HG03045 (cell line): ENCODE data around the gene PRDM16.

Experiments
- ATAC-seq: cut with Tn5 transposase; IDR thresholded peaks from one replicate; pipeline ENCODE4 v1.9.1; 2021; ENCODE audit warnings: mild to moderate bottlenecking, moderate library complexity; ENCODE audit not compliant: unreplicated experiment

The PRDM16 gene

DNA sequence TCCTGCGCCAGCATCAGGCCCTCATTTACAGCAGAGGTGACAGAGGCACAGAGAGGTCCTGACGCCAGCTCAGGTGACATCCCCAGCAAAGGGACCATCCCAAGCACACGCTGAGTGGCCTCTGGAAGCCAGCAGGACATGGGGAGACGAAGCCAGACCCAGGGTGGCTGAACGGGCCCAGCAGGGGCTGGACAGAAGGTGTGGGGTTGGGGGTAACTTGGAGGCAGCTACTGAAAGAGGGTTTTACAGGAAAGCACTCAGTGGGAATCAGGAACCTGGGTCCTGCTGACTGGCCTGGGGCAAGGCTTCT lies 383.8 kb downstream of the PRDM16 start:
- ATAC-seq: no peak

DNA sequence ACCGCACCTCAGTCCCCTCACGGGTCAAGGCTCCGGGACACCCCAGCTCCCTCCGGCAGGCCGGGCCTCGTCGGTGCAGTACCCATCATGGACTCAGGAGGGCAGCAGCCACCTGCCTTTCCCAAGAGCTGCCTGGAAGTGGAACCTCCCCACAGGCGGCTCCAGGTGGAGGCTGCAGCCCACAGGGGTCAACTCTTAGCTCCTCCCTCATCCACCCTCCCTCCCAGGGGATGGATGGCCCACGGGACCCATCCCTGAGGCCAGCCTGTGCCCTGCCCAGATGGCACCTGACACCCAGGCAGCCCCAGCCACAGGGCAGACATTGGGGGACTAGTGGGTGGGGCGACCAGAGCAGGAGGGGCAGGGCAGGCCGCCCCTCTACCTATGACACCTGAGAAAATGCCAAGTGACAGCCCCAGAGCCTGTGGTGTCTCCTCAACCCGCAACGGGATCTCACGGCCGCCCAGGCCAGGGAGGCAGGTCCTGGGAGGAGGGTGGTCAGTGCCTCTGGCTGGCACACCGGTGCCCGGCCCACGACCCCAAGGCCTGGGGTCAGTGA lies 384.3 kb downstream of the PRDM16 start:
- no peak for ATAC-seq

DNA sequence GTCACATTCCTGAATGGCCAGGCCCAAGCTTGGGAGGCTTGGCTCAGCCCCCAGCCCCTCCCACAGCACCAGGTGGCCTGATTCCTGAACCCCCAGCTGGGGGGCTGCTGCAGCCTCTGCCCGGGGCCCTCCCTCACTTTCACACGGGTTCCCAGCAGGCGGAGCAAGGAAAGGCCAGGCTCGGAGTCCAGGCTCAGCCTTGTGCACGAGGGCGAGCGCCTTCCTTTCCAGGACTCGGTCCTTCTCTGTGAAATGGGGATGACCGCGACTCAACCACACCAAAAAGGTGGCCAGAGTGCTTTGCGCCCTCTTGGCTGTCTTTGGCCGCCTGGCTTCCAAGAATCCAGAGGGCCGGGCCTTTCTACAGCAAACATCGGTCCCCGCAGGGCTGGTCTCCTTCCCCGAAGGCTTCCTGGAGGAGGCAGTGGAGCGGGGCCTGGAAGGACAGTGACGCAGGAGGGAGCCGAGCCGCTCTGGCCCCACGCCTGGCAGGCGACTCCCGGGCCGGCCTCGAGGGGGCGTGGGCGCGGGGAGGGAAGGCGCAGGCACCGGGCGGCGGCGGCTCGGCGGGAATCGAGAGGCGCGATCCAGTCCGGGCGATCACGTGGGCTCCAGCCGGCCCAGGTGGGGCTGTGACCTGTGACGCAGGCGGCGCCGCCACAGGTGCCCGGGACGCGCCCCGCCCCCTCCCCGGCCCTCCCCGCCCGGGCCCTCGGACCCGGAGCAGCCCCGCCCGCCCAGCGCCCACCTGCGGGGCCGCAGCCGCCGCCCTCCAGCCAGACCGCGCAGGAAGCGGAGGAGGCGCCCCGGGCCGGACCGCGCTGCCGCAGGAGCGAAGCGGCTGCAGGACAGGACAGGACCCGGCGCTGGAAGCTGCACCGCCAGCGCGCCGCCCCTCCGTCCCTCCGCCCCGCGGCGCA lies 385.1 kb downstream of the PRDM16 start, which contains the start of gene ARHGEF16:
TSS of gene ARHGEF16 (plus strand) at position 775 of the 920 bp plus-strand sequence. CDS start 8,420 bp downstream, outside the sequence.
- no peak for ATAC-seq

DNA sequence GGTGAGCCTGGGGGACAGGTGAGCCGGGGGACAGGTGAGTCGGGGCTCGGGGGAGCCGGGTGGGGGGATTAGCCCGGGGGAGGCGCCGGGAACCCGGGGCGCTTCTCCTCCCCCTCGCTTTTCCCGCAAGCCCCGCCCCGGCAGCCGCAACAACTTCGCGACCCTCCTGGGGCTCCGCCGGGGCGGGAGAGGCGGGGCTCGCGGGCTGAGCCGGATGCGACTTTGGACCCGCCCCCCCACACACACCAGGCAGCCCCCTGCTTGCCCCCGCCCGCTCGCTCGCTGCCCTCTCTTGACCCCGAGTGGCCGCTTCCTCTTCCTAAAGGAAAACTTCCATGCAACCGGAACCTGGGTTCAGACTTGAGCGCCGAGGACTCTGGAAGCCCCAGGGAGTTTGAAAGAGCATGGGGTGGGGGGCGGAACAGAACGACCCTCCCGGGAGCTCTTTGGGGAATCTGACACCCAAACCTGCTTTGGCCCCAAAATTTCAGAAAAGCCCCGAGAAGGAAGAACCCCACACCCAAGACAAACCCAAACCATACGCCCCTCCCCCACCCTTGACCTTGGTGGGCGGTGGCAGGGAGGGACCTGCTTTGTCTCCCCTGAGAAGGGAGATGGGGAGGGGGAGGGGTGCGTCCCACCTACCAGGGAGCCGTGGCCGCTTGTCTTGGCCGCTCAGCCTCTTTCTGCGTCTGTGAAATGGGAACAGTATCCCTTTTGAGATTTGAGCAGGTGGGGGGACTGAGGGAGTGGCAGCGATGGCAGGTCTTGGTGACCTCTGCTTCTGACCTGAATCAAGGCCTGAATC lies 386.0 kb downstream of the PRDM16 start:
- no peak for ATAC-seq

DNA sequence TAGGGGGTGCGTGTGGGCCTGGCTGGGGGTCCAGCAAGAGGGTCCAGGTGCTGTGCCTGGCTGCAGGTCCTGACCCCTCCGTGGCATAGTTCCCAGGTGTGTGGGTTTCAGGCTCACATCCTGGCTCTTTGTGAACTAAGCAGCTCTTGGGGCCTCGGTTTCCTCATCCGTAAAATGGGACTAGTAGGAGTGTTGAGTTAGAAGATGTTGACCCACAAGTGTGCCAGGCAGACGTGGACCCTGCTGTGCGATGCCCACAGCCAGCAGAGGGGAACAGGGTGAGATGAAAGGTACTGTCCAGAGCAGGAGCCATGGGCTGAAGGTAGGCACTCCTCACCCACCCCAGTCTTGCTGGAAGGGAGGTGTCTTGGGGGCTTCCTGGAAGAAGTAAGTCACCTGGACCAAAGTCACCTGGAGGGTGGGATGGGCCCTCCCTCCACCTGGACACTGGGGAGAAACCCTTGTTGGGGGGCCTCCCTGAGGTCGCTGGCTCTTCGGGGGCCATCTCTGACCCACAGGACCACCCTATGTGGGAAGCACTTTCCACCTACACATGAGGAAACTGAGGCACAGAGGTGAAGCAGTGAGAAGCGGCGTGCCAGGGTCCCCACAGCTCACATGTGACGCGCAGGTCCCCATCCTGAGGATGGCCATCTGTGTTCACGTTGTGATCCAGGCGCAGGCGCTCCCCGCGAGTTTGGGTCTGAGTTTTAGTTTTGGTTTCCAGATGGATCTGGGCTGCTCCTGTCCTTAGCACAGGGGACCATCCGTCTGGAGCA lies 386.9 kb downstream of the PRDM16 start:
- no peak for ATAC-seq

DNA sequence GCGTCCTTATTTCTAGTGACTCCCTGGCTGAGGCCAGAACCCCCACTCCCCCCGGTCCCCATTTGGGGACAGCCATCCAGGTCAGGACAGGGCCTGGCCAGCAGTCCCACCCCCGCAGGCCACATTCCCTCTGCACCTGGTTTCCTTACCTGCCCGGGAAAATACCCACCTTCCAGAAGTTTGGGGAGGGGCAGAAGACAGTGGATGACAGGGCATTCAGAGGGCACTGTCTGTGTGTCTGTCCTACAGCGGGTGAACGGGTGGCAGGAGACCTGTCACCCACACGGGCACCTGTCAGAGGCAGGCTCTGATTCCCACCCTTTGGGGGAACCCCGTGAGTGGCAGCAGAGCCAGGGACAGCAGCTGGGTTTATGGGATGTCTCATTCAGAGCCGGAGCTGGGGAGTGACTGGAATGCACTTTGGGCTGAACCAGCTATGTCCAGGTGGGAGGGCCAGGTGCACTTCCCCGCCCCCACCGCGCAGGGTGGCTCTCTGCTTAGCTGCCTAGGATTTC lies 387.5 kb downstream of the PRDM16 start:
- no peak for ATAC-seq

DNA sequence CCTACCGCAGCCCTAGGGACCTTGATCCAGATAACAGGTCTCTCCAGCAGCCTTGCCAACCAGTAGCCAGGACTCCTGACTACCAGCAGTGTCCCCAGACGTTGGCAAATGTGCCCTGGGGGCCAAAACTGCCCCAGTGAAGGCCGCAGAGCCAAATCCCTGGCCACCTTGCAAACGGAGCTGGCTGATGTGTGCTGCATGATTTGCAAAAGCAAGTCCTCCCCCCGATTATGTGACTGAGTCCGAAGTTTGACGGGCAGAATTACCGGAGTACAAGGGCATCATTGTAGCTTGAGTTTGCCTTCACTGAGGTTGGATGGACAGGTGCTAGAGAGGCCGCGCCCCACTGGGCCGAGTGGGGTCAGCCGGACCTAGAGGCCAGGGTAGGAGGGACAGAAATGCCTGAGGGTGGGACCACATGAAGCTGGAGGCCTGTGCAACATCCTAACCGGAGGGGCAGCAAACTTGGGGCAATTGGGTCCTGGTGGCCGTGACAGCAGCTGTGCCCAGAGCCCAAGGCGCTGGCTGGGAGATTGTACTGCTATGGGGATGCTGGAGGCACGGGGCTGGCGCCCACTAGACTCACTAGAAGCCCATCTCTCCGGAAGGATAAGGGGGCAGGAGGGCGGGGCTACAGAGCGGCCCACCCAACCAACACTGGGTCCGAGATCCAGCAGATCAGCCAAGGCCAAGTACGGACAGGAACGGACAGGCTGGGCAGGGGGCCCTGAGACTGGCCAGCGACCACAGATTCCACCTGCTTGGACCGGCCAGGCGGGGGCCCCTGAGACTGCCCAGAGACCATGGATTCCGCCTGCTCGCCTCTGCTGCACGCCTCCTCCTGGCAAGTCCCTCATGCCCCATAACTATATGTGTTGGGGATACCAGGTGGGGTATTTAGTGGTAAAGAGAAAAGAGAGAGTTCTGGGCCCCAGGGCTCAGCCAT lies 388.2 kb downstream of the PRDM16 start:
- no peak for ATAC-seq

DNA sequence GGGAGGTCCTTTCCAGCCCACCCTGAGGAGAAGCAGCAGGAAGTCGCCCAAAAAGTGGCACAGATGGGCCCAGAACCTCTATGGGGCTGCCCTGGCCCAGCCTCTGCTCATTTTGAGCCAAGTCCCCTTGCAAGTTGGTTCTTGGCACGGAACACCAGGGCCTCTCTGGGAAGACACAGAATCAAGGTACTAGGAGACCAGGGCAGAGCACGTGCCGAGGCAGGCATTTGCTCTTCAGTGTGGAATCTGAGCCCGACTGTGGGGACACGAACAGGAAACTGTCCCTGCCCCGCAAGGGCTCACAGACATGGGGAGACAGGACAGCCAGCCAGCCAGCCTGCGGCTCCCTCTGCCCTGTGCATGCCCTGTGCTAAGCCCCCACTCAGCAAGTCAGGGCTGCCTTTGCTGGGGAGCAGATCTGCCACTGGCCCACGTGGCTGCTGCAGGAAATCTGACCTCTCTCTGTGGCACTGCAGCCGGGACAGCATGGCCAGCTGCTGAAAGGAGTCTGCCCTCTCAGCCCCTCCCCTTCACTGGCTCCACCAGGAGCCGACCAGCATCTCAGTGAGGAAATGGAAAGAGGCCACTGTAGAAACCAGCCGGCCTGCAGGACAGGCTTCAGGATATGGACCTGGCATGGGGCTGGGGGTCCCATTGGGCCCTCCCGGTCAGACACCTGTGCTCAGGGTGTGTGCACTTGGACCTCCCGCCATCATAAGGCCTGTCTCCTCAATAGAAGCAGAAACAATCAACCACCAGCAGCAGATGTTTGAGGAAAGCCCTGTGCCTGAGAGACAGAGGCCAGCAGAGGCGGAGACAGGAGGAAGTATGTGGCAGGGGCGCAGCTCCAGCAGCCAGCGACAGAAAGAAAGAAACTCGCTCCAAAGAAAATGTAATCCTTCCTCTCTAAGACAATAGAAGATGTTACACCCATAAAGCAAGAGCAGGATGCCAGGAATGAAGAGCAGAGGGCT lies 389.2 kb downstream of the PRDM16 start:
- no peak for ATAC-seq

DNA sequence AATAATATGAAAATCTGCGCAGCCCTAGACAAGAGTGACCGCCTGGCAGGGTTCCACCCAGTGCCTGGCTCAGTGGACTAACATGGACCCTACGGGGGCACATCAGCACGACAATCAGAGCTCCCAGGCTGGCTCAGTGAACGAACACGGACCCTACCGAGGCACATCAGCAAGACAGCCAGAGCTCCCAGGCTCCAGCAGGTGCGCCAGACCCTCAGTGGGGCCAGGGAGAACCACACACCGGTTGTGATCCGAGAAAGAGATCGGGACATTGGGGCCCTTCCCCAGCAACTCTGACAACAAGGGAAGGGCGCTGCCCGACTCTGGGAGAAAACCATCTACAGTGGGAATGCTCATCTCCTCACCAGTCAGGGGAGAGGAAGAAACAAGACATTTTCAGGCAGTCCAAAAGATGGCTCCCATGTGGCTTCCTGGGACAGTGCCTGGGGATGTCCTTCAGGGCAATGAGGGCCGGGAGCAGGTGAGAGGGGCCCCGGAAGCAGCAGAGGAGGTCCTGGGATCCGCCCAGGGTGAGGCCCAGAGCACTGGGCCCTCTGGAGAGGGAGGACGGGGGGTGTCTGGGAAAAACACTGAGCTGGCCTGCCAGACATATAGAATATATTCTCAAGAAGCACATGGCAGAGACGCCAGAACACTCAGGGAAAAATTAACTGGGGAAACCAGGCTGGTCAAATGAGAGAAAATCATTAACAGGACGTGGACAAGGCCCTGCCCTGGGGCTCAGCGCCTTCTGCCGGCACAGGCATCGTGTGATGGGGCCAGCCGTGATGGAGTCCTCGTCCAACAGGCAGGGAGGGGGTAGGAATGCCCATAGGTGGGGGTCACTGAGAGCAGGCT lies 390.3 kb downstream of the PRDM16 start:
- ATAC-seq: no peak

DNA sequence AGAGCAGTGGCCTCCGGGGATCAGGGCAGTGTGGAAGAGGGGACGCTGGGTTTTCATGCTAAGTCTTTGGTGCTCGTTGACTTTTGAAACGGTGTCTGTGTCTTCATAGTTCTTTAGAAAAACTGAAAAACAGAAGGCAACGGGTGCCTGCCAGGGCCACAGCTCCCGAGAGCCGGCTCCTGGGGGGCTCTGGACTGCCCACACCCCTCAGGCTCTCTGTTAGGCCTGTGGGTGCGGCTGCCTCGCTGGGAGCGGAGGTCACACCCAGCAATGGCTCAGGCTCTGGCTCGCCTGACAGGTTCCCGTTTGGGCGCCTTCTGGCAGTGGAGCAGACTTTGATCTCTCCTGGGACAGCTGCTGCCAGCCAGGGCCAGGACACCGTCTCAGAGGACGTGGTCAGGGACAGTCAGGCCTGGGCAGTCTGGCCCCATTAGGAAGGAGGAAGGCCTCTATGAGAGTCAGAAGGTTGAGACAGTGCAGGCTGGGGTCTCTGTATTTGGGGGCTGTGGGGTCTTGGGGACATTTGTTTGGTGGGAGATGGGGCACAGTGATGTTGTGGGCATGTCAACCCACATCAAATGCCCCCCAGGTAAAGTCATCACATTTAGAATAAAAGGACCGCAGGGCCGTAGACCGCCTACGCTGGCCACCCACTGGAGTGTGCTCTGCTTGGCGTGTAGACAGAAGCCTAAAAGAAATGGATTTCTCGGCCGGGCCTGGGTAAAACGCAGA lies 391.1 kb downstream of the PRDM16 start:
- no peak for ATAC-seq

DNA sequence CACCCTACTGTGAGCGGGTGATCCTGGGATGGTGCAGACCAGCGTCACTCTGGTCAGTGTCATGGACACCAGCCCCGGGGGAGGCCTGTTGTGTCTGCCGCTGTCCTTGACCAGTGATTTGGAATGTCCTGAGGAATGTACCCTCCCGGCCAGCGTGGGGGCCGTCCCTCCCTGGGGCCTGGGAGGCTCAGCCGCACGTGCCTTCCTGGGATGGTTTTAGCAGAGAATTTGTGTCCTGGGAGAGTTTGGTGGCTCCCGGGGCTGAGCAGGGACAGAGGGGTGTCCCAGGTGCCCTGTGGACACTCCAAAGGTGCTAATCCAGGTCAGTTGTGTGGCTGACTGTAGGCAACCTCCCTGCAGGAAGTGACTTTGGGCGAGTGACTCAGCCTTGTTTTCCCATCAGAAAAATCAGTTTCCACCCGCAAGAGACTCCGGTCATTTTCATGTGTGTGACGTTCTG lies 391.7 kb downstream of the PRDM16 start:
- ATAC-seq: no peak

DNA sequence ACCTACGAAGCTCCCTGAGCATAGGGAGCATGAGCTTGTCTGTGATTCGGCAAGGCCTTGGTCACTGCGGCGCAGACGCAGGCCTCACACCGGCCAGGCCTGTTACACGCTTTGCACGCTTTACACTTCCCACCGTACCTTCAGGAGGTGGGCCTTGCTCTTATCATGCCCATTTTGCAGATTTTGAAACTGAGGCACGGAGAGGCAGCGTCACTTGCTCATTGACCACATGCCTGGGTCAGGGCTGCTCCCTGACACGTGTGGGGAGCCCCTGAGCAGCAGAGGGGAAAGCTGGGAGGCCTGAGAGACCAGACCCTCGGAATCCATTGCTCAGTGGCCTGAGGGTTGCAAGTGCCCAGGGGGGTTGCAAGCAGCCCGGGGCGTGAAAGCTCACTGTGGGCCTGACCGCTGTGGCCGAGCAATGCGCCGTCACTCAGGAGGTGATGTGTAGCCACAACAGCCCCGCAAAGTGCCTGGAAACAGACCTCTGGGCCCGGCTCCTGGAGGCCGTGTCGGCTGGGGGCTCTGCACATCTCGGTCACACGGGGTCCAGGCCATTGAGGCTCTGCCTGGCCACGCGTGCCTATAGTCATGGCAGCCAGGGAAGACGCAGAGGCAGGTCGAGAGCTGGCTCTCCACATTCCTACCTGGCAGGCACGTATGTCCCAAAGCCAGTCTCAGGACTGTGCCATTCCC lies 392.4 kb downstream of the PRDM16 start:
- ATAC-seq: no peak

DNA sequence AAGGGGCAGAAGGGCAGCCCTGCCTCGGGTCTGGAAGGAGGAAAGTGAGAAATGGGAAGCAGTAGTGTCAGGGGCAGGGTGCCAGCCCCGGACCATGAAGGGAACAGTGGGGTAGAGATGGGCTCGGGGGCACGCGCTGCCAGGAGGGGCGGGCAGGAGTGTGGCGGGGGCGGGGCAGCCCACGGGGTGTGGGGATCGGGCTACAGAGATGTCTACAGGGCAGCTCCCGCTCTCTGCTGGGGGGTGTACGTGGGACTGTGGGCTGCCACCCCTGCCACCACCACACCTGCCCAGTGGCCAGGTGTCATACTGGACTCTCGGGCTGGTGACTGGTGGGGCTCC lies 392.9 kb downstream of the PRDM16 start:
- no peak for ATAC-seq

DNA sequence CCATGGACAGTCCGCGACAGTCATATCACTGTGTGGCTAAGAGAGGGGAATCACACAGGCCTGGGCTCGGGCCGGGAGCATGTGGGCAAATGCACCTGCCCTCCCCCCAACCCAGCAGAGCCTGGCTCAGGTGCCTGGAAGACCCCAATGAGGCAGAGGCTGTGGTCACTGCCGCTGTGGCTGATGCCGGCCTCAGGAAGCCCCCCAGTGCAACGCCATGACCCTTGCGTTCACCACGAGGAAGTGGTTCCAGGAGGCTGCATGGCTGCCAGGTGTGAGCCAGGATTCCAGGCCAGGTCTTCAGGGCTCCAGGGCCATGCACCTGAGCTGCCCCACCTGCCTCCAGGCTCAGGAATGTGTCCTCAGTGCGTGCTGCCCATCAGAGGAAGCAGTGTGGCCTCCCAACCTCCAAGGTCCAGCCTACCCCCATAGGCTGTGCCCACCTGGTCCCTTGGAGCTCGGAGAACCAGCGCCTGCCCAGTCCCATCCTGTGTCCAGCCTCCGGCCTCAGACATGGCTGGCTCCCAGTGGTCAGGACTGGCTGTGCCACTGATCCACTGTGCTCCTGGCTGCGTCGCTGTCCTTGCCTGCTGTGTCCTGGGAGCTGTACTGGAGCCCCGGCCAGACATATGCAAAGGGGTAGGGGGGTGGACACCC lies 393.5 kb downstream of the PRDM16 start:
- no peak for ATAC-seq

DNA sequence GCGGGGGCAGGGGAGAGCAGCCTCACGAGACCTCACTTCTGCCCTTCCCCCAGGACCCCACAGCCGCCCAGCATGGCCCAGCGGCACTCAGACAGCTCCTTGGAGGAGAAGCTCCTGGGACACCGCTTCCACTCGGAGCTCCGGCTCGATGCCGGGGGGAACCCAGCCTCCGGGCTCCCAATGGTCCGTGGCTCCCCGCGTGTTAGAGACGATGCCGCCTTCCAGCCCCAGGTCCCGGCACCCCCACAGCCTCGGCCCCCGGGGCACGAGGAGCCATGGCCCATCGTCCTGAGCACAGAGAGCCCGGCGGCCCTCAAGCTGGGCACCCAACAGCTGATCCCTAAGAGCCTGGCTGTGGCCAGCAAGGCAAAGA lies 394.0 kb downstream of the PRDM16 start:
- no peak for ATAC-seq

DNA sequence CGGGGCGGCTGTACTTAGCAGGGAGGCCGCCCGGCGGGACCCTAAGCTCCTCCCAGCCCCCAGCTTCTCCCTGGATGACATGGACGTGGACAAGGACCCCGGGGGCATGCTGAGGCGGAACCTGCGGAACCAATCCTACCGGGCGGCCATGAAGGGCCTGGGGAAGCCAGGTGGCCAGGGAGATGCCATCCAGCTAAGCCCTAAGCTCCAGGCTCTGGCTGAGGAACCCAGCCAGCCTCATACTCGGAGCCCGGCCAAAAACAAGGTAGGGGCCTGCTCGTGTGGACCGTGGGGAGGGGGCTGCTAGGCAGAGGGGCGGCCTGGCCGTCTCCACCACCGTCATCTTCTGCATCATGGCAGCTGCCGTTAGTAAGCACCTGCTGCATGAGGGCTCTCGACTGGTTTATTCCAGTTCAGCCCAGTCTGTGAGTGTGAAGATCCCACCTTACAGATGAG lies 394.4 kb downstream of the PRDM16 start:
- ATAC-seq: no peak
